ENCODE data around the gene MCEMP1.

Gene MCEMP1

DNA sequence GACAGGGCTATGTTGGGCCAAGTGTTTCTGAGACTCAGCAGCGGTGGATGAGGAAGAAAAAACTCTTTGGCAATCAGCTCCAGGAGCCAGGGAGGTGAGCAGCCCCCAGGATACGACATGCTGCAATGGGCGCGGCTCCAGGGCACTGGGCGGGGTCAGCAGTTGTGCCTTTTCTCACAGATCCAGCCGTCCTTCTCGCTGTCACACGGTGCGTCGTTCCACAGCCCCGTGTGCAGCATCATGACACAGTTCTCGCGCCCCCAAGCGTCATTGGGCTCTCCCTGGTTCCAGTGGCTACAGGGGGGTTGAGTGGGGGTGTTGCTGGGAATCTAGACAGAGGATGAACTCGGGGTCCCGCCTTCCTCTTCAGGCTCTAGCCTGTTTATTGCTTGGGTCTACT lies 52.3 kb downstream of the MCEMP1 start:
- DNase-seq (ENCODE audit: low read depth in 2 of 2) = no peak

Data from stimulated activated CD4-positive, alpha-beta T cell treated with anti-CD3 and anti-CD28 coated beads, Interleukin-15, amount 100 ng/mL, for 48 hours (primary cell).